Measurements from ENCODE around the gene GOLGA7B.
"Not testable (repeated sequence)": the region's sequence is repeated elsewhere in the genome, so short reads cannot be mapped to it uniquely, and the experiment has no call there.

The GOLGA7B gene

DNA sequence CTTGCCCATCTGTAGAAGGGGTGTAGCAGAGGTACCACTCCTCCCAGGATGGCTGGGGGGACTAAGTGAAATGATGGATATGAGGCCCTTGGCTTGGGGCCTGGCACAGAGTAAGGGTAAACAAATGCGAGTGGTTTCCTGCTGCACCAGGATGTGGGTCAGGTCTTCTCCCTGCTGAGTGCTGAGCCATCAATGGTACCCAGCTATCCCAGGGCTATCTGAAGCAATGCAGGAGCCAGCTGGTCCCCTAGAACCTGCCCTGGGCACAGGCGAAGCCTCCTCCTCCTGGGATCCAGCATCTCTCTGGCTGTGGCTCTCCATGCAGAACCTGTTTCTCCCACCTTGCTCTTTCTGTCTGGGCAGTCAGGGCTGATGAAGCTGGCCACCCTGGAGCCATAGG lies 20.9 kb upstream of the GOLGA7B start:
- H3K4me3 ChIP-seq (ENCODE audit: control insufficient read depth, low read depth, low read length), result no peak overlapping the region
- no peak for DNase-seq (ENCODE audit: low read depth)
- TF ChIP-seq, protein P1, sequence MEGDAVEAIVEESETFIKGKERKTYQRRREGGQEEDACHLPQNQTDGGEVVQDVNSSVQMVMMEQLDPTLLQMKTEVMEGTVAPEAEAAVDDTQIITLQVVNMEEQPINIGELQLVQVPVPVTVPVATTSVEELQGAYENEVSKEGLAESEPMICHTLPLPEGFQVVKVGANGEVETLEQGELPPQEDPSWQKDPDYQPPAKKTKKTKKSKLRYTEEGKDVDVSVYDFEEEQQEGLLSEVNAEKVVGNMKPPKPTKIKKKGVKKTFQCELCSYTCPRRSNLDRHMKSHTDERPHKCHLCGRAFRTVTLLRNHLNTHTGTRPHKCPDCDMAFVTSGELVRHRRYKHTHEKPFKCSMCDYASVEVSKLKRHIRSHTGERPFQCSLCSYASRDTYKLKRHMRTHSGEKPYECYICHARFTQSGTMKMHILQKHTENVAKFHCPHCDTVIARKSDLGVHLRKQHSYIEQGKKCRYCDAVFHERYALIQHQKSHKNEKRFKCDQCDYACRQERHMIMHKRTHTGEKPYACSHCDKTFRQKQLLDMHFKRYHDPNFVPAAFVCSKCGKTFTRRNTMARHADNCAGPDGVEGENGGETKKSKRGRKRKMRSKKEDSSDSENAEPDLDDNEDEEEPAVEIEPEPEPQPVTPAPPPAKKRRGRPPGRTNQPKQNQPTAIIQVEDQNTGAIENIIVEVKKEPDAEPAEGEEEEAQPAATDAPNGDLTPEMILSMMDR (conservative IDR thresholded peaks at IDR 0.05; ENCODE audit: control insufficient read depth, insufficient read depth, low read depth, low read length), result no peak

DNA sequence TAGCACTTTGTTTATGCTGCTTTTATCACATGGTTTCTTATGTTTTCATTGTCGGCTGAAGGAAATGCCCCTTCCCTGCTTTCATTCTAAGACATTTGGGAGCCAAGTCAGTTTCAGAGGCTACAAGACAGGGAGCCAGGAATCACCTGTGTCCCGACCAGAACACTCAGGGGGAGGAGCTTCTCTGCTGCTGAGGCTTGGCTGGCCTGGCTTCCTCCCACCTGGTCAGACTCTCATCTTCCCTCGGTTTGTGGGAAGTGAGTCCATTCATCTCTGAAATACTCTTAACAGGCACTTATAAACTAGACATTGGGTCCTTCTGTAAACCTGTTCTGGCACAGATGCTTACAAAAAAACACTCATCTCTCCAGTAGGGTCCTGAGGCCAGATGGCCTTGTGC lies 19.6 kb upstream of the GOLGA7B start:
- H3K4me3 ChIP-seq (ENCODE audit: control insufficient read depth, low read depth, low read length), result no peak overlapping the region
- TF ChIP-seq, protein P1 (conservative IDR thresholded peaks at IDR 0.05; ENCODE audit: control insufficient read depth, insufficient read depth, low read depth, low read length), result no peak
- no peak for DNase-seq (ENCODE audit: low read depth)

DNA sequence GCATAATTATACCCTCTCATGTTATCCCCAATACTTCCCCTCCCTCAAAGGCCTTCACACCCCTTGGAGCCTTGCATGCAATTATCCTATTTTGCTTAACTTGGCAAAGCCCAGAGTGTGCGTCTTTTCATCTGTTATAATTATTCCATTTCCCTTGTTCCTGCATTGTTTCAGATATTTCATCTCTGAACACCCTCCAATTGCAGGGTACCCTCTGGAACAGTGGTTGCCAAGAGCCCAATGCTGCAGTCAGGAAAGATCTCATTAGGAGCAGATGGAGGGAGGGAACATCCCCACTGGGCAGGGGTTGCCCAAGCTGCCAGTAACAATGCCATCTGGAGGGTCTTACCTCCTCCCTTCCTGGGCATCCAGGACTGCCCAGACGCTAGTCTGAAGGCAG lies 18.4 kb upstream of the GOLGA7B start:
- TF ChIP-seq, protein P1 (conservative IDR thresholded peaks at IDR 0.05; ENCODE audit: control insufficient read depth, insufficient read depth, low read depth, low read length), result no peak
- DNase-seq (ENCODE audit: low read depth), result no peak
- H3K4me3 ChIP-seq (ENCODE audit: control insufficient read depth, low read depth, low read length), result no peak overlapping the region

DNA sequence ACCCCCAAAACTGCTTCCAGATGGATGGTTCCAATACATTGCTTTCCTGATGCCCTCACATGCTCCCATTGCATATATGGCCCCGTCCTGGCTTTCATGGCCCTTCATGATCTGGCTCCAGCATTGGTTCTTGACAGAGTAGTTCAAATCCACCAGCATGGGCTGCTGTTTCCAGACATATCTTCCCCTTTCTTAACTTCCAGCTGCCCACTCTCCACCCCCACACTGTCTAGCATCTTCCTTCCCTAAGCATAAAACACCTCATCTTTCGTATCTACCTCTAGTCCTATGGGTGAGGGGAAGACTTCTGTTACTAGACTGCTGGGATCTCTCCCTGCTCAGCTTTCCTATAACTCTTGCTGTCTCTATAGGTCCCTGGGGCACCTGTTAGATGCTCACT lies 13.2 kb upstream of the GOLGA7B start:
- H3K4me3 ChIP-seq (ENCODE audit: control insufficient read depth, low read depth, low read length), result no peak overlapping the region
- DNase-seq (ENCODE audit: low read depth), result no peak
- TF ChIP-seq, protein P1 (conservative IDR thresholded peaks at IDR 0.05; ENCODE audit: control insufficient read depth, insufficient read depth, low read depth, low read length), result no peak

DNA sequence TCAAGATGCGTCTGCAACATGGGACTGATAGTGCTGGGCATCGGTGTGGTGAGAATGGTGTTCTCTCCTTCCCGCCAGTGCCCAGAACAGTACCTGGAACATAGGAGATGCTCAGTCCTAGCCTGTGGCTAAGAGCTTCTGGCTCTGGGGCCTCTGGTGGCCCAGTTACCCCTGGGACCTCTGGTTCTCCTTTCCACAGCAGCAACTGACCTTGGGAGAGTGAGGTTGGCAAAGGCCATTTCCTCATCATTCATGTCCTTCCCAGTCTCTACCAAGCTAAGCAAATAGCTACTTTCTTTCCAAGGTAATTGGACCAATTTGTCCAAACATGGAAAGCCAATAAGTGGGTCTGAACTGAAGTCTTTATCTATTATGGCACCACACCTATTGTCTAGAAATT lies 11.6 kb upstream of the GOLGA7B start:
- no peak overlapping the region for H3K4me3 ChIP-seq (ENCODE audit: control insufficient read depth, low read depth, low read length)
- TF ChIP-seq, protein P1 (conservative IDR thresholded peaks at IDR 0.05; ENCODE audit: control insufficient read depth, insufficient read depth, low read depth, low read length), result no peak
- DNase-seq (ENCODE audit: low read depth), result no peak

DNA sequence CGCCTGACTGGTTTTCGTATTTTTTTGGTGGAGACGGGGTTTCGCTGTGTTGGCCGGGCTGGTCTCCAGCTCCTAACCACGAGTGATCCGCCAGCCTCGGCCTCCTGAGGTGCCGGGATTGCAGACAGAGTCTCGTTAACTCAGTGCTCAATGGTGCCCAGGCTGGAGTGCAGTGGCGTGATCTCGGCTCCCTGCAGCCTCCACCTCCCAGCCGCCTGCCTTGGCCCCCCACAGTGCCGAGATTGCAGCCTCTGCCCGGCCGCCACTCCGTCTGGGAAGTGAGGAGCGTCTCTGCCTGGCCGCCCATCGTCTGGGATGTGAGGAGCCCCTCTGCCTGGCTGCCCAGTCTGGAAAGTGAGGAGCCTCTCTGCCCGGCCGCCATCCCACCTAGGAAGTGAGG lies 8.5 kb upstream of the GOLGA7B start:
- not testable (repeated sequence) for H3K4me3 ChIP-seq (ENCODE audit: control insufficient read depth, low read depth, low read length); DNase-seq (ENCODE audit: low read depth)

DNA sequence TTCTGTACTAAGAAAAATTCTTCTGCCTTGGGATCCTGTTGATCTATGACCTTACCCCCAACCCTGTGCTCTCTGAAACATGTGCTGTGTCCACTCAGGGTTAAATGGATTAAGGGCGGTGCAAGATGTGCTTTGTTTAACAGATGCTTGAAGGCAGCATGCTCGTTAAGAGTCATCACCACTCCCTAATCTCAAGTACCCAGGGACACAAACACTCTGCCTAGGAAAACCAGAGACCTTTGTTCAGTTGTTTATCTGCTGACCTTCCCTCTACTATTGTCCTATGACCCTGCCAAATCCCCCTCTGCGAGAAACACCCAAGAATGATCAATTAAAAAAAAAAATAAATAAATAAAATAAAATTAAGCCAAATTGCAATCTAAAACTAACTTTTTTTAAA lies 7.5 kb upstream of the GOLGA7B start:
- not testable (repeated sequence) for H3K4me3 ChIP-seq (ENCODE audit: control insufficient read depth, low read depth, low read length); DNase-seq (ENCODE audit: low read depth)

DNA sequence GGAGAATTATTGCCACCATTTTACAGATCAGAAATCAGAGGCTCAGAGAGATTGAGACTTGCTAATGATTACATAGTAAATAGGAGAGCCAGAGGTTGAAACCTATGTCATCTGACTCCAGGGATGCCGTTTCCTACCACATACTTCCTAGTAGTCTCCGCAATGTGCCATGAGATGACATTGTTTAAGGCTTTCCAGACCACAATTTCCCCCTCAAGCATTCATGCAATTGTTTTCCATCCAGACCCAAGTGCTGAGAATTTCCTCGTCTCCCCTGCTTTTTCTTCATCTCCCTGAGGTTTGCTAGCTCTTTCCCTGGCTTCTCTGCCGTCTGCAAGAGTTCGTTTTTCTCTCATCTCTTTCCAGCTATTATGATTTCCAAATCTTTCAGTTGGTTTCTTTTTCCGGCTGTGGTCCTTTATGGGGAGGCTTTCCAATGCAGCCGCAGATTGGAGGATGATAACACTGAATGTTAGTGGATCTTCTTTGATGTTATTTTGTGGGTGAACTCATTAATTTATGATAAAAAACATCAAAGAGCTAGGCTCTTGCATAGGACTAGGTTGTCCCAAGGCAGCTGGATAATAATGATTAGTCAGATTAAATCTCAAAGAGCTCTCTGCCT lies 6.9 kb upstream of the GOLGA7B start:
- no peak overlapping the region for H3K4me3 ChIP-seq (ENCODE audit: control insufficient read depth, low read depth, low read length)
- no peak for DNase-seq (ENCODE audit: low read depth)
- TF ChIP-seq, protein P1 (conservative IDR thresholded peaks at IDR 0.05; ENCODE audit: control insufficient read depth, insufficient read depth, low read depth, low read length), result no peak
